Measurements from ENCODE around the gene NFATC3.

DNA sequence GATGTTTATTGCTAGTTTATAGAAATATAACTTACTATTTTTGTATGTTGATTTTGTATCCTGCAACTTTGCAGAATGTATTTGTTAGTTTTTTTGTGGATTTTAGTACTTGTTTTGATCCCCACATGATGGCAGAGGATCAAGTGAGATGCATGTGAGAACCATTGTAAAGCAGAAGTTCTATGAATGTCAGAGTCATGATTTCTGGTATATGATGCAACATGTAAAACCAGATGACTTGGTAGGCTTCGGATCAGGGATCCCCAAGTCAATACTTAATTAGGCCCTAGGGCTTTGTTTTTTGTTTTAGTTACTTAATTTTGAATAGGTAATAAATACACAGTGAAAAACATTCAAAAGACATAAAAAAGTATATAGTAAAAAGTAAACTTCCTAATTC is 104.9 kb downstream of the NFATC3 start:
- TF ChIP-seq, protein P1, sequence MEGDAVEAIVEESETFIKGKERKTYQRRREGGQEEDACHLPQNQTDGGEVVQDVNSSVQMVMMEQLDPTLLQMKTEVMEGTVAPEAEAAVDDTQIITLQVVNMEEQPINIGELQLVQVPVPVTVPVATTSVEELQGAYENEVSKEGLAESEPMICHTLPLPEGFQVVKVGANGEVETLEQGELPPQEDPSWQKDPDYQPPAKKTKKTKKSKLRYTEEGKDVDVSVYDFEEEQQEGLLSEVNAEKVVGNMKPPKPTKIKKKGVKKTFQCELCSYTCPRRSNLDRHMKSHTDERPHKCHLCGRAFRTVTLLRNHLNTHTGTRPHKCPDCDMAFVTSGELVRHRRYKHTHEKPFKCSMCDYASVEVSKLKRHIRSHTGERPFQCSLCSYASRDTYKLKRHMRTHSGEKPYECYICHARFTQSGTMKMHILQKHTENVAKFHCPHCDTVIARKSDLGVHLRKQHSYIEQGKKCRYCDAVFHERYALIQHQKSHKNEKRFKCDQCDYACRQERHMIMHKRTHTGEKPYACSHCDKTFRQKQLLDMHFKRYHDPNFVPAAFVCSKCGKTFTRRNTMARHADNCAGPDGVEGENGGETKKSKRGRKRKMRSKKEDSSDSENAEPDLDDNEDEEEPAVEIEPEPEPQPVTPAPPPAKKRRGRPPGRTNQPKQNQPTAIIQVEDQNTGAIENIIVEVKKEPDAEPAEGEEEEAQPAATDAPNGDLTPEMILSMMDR (IDR thresholded peaks at IDR 0.05): no peak
- TF ChIP-seq POLR2AphosphoS5 (IDR thresholded peaks at IDR 0.05): no peak
- no peak for TF ChIP-seq POLR2A (IDR thresholded peaks at IDR 0.05)
- TF ChIP-seq EP300 (IDR thresholded peaks at IDR 0.05): no peak
